GM13977 (cell line): ENCODE data around the gene FBXL17.

Experiments used
- DNase-seq: peaks from one replicate; pipeline ENCODE4 v3.0.0; 2012; ENCODE audit warnings: low spot score
- CTCF ChIP-seq: IDR thresholded peaks from 2 replicates; pipeline ENCODE4 v1.5.1; 2012; ENCODE audit warnings: mild to moderate bottlenecking, control low read depth; ENCODE audit not compliant: insufficient read depth; ENCODE audit errors: extremely low read depth, missing control alignments
- in situ Hi-C: fragments of 300-500 bp; cut with MboI; formaldehyde crosslinking; loops from one replicate; pipeline ENCODE4 v1.12.0; 2022; ENCODE audit warnings: low sequenced_read_pairs, low pct_unique_long_range_greater_than_20kb, mixed read lengths, inconsistent platforms; ENCODE audit not compliant: unreplicated experiment

Gene FBXL17

GRCh38 chr5:107915176-107915812, 466.6 kb downstream of the FBXL17 start:
- TF ChIP-seq CTCF = no peak
- in situ Hi-C loops = no loop called here
- DNase-seq = no peak

- no peak for DNase-seq
- in situ Hi-C loops = no loop called here
Measured at GRCh38 chr5:107913494-107913893, 468.4 kb downstream of the FBXL17 start.

DNA sequence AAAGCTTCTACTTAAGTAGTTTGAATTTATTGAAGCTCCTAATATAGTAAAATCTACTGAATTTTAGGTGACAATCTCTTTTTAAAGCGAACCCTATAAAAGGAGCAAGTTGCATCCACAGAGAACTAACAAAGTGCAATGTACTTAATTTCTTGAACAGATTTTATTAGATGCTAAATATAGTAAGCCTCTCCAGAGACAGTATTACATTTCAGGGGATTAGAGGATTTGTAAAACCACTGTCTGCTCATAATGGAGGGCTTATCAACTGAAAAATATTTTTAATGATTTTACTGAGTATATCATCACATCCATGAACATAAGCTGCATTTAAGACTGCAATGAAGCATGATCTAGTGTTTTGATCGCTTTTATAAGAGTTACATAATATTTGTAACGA, 481.2 kb downstream of the FBXL17 start:
- no peak for DNase-seq
- TF ChIP-seq CTCF = no peak
- in situ Hi-C loops = no loop called here

More at GRCh38 chr5:107913494-107913893, 468.4 kb downstream of the FBXL17 start:
- TF ChIP-seq CTCF = no peak

DNA sequence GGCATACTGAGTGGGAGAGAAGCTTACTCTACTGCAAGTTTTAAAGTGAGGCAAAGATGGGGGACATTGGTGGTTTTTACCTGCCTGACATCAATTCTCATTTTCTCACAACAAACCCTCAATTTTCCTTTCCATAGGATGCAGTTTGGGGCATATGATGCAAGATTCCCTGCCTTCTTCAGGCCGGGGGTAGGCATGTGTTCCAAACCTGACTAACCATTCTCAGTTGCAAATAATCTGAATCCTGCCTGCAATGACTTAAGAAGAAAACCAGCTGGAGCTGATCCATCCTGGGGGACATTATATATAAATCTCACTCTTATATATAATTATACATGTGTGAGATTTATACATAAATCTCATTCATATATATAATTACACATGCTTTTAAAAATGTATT, 487.5 kb downstream of the FBXL17 start:
- DNase-seq = no peak
- no peak for TF ChIP-seq CTCF
- in situ Hi-C loops = no loop called here

GRCh38 chr5:107893642-107894041, 488.3 kb downstream of the FBXL17 start:
- no peak for TF ChIP-seq CTCF
- in situ Hi-C loops = no loop called here
- no peak for DNase-seq

DNA sequence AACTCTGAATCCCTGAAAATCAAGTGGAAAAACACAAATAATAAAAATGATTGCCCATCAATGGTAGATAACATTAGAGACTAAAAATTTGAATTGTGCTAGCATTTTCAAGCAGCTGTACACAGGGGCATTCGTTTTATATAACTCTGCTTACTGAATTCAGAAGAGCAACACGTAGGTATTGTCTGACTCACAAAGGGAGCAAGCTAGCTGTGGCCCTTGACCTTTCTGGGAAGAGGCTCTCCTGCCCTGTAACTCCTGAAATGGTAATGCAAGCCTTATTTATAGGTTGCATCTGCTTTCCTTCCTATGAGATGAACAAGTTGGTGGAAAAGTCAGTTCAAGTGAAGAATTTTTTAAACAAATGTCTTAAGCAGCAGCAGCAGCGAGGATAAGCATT, 492.5 kb downstream of the FBXL17 start:
- no peak for TF ChIP-seq CTCF
- no peak for DNase-seq
- in situ Hi-C loops = no loop called here
